Stimulated activated CD4-positive, alpha-beta T cell treated with anti-CD3 and anti-CD28 coated beads, Interleukin-2, amount 100 ng/mL, for 24 hours (primary cell): Measurements from ENCODE around the gene RNH1.
"Not testable (repeated sequence)": the region's sequence is repeated elsewhere in the genome, so short reads cannot be mapped to it uniquely, and the experiment has no call there.

ENCODE experiments used
- DNase-seq, 2 donors: peaks; one replicate each; pipeline ENCODE4 v3.0.0-alpha.2; 2020

The RNH1 gene

GRCh38 chr11:516918-517685, 10.1 kb upstream of the RNH1 start:
- DNase-seq: not testable (repeated sequence)

- DNase-seq: no peak
Measured at GRCh38 chr11:516400-516799, 9.4 kb upstream of the RNH1 start.

GRCh38 chr11:515131-515530, 8.1 kb upstream of the RNH1 start:
- no peak for DNase-seq

GRCh38 chr11:514606-515005, 7.6 kb upstream of the RNH1 start:
- DNase-seq: no peak

- no peak for DNase-seq
Measured at GRCh38 chr11:512761-513595, 5.9 kb upstream of the RNH1 start.

- DNase-seq: no peak
Measured at GRCh38 chr11:508956-509355, 1.9 kb upstream of the RNH1 start.

- DNase-seq: no peak
Measured at GRCh38 chr11:507727-508515, 879 bp upstream of the RNH1 start.

- DNase-seq: peak; percentile 97 to 98
Measured at GRCh38 chr11:506238-506994, 626 bp downstream of the RNH1 start.

- DNase-seq: no peak
Measured at GRCh38 chr11:504994-505344, 2.1 kb downstream of the RNH1 start.

GRCh38 chr11:504053-504993, 2.7 kb downstream of the RNH1 start:
- DNase-seq: peak in 1 of 2 donors; percentile 32

GRCh38 chr11:503179-503981, 3.7 kb downstream of the RNH1 start:
- DNase-seq: peak in 1 of 2 donors; percentile 34

- no peak for DNase-seq
Measured at GRCh38 chr11:502288-503178, 4.5 kb downstream of the RNH1 start.

- DNase-seq: no peak
Measured at GRCh38 chr11:501683-502287, 5.3 kb downstream of the RNH1 start.

- DNase-seq: no peak
Measured at GRCh38 chr11:501001-501682, 5.9 kb downstream of the RNH1 start.

- DNase-seq: no peak
Measured at GRCh38 chr11:499201-500076, 7.6 kb downstream of the RNH1 start.

GRCh38 chr11:498297-499181, 8.5 kb downstream of the RNH1 start:
- no peak for DNase-seq
